Natural killer cell (primary cell): Measurements from ENCODE around the gene ABCA4. TPM values are rescaled to one million over a fixed set of nuclear protein-coding genes. Genes with fewer than 3 reads are reported as not detected.

Experiments
- ATAC-seq, 3 donors: fragments of 150-1000 bp in 2 of 3; fragments of 200-7000 bp in 1 of 3; cut with Tn5 transposase; 1 replicate in 1 of 3; 2 replicates in 2 of 3; pipeline ENCODE4 v1.10.0; 2021; ENCODE audit warnings: mild to moderate bottlenecking in 2 of 3, moderate library complexity in 2 of 3
- DNase-seq, 2 donors: peaks; one replicate each; pipeline versions ENCODE4 v3.0.0 to v3.0.0-alpha.2; 2013 to 2021; ENCODE audit warnings: mixed read lengths in 1 of 2
- H3K27ac ChIP-seq: one replicate; pipeline ENCODE4 v1.5.1; 2013; ENCODE audit warnings: mild to moderate bottlenecking, low read length
- H3K27me3 ChIP-seq: one replicate; pipeline ENCODE4 v1.6.1; 2013; ENCODE audit warnings: low read length; ENCODE audit not compliant: control insufficient read depth, insufficient read depth
- H3K36me3 ChIP-seq: one replicate; pipeline ENCODE4 v1.6.1; 2013; ENCODE audit warnings: low read length; ENCODE audit not compliant: control insufficient read depth, insufficient read depth
- H3K4me1 ChIP-seq: one replicate; pipeline ENCODE4 v1.6.1; 2013; ENCODE audit warnings: low read length; ENCODE audit not compliant: control insufficient read depth, insufficient read depth
- H3K4me3 ChIP-seq: one replicate; pipeline ENCODE4 v1.5.1; 2013; ENCODE audit warnings: low read length
- H3K9me3 ChIP-seq: one replicate; pipeline ENCODE4 v1.6.1; 2013; ENCODE audit warnings: low read length; ENCODE audit not compliant: control insufficient read depth, insufficient read depth
- H3K27ac Mint-ChIP-seq, 2 donors: one replicate each; pipeline ENCODE4 v1.8.0; 2022; ENCODE audit warnings: mild to moderate bottlenecking in 2 of 2, mixed read lengths in 2 of 2, moderate library complexity in 1 of 2
- H3K27me3 Mint-ChIP-seq, 2 donors: one replicate each; pipeline ENCODE4 v1.8.0; 2022; ENCODE audit warnings: low read depth in 2 of 2, mixed read lengths in 2 of 2
- H3K36me3 Mint-ChIP-seq: one replicate; pipeline ENCODE4 v1.8.0; 2022; ENCODE audit warnings: mixed read lengths
- H3K4me1 Mint-ChIP-seq, 2 donors: one replicate each; pipeline ENCODE4 v1.8.0; 2022; ENCODE audit warnings: mixed read lengths in 2 of 2
- H3K4me3 Mint-ChIP-seq: one replicate; pipeline ENCODE4 v1.8.0; 2022; ENCODE audit warnings: mild to moderate bottlenecking, moderate library complexity, mixed read lengths
- H3K9me3 Mint-ChIP-seq, 2 donors: one replicate each; pipeline ENCODE4 v1.8.0; 2022; ENCODE audit warnings: mixed read lengths in 2 of 2
- WGBS: methylation state at CpG from one replicate; pipeline ENCODE4 v1.1.7; 2013; ENCODE audit warnings: missing lambda C conversion rate; ENCODE audit not compliant: insufficient coverage; 5-methylcytosine and 5-hydroxymethylcytosine counted together
- intact Hi-C: fragments of 100-400 bp; cut with micrococcal nuclease; formaldehyde crosslinking; loops from one replicate; pipeline ENCODE4 v1.14.2; 2022
- total RNA-seq, 4 donors: library from RNA; stranded (reverse); fragments of 120-200 nt in 1 of 4; gene quantifications; one replicate each; pipeline versions ENCODE4 v1.2.3 to v1.2.4, GENCODE V29; 2013 to 2022
- TF ChIP-seq, protein P1 (sequence below): fragments of 200-600 bp; IDR thresholded peaks from one replicate; pipeline ENCODE4 v1.8.0; 2022; ENCODE audit warnings: antibody characterized with exemption

Gene ABCA4
- total RNA-seq, 3 donors from 2014 or later (not counting 1 experiment from before 2014, with no cell fraction given) = 0.48 TPM; not detected in 2

GRCh38 chr1:94100785-94101612, 19.9 kb downstream of the ABCA4 start:
- no peak overlapping the region for H3K27ac Mint-ChIP-seq
- peaks cover under 1 to 2% of the 10 kb centered on the region in 2 donors for H3K4me1 Mint-ChIP-seq
- H3K36me3 Mint-ChIP-seq = no peaks in the 10 kb centered on the region
- Histone ChIP-seq H3K4me1 (peaks cover 4% of the 10 kb centered on the region), H3K27me3 (no peaks in the 10 kb centered on the region), H3K27ac (no peak overlapping the region), H3K36me3 (no peaks in the 10 kb centered on the region), H3K4me3 (no peak overlapping the region), H3K9me3 (no peaks in the 10 kb centered on the region)
- H3K9me3 Mint-ChIP-seq = no peaks in the 10 kb centered on the region
- DNase-seq (no peak), ATAC-seq (no peak)
- TF ChIP-seq, protein P1, sequence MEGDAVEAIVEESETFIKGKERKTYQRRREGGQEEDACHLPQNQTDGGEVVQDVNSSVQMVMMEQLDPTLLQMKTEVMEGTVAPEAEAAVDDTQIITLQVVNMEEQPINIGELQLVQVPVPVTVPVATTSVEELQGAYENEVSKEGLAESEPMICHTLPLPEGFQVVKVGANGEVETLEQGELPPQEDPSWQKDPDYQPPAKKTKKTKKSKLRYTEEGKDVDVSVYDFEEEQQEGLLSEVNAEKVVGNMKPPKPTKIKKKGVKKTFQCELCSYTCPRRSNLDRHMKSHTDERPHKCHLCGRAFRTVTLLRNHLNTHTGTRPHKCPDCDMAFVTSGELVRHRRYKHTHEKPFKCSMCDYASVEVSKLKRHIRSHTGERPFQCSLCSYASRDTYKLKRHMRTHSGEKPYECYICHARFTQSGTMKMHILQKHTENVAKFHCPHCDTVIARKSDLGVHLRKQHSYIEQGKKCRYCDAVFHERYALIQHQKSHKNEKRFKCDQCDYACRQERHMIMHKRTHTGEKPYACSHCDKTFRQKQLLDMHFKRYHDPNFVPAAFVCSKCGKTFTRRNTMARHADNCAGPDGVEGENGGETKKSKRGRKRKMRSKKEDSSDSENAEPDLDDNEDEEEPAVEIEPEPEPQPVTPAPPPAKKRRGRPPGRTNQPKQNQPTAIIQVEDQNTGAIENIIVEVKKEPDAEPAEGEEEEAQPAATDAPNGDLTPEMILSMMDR = no peak
- intact Hi-C loops = no loop called here
- 94% methylated on average over 19 of the region's 19 CpGs for WGBS
- no peak overlapping the region for H3K4me3 Mint-ChIP-seq
- peaks cover 24 to 27% of the 10 kb centered on the region in 2 donors for H3K27me3 Mint-ChIP-seq

DNA sequence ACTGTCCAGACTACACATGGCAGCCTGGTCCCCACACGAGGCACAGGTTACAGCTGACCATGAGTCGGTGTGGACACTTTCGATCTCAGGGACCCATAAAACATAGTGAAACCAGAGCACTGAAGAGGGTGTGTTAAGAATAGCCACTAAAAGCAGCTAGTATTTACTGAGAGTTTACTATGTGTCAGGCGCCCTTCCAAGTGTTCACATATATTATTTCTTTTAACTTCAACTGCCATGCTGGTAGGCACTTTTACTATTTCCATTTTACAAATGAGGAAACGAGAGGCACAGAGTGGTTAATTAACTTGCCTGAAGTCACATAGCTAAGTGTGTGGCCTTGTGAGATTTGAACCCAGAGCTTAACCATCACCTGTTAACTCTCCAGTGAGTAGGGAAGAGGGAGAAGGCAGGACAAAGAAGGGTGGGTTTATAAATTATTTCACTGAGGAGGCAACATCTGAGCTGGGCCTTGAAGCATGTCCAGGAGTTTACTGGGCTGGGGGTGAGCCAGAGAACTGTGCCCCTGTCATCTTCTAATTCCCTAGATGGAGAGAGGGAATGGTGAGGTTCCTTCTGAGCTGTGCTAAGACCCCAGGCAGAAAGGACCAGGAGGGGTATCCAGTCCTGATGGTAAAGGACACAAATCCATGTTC, 20.7 kb downstream of the ABCA4 start:
- no peaks in the 10 kb centered on the region for H3K9me3 ChIP-seq
- 89% methylated on average over 5 of the region's 5 CpGs for WGBS
- TF ChIP-seq, protein P1 = no peak
- Mint-ChIP-seq H3K4me1 (no peaks in the 10 kb centered on the region), H3K4me3 (no peak overlapping the region), H3K36me3 (no peaks in the 10 kb centered on the region), H3K27me3 (peaks cover 23 to 27% of the 10 kb centered on the region in 2 donors), H3K27ac (no peak overlapping the region), H3K9me3 (no peaks in the 10 kb centered on the region)
- H3K27ac ChIP-seq = no peak overlapping the region
- ATAC-seq (no peak), DNase-seq (no peak)
- H3K4me1 ChIP-seq = no peaks in the 10 kb centered on the region
- H3K27me3 ChIP-seq = no peaks in the 10 kb centered on the region
- H3K36me3 ChIP-seq = no peaks in the 10 kb centered on the region
- intact Hi-C loops = no loop called here
- no peak overlapping the region for H3K4me3 ChIP-seq

GRCh38 chr1:94099303-94099702, 21.6 kb downstream of the ABCA4 start:
- no peaks in the 10 kb centered on the region for H3K4me1 ChIP-seq
- no peaks in the 10 kb centered on the region for H3K9me3 Mint-ChIP-seq
- H3K4me3 Mint-ChIP-seq = no peak overlapping the region
- no peaks in the 10 kb centered on the region for H3K9me3 ChIP-seq
- H3K36me3 Mint-ChIP-seq = no peaks in the 10 kb centered on the region
- H3K36me3 ChIP-seq = no peaks in the 10 kb centered on the region
- no peak overlapping the region for H3K27ac ChIP-seq
- no peak overlapping the region for H3K4me3 ChIP-seq
- H3K27ac Mint-ChIP-seq = no peak overlapping the region
- ATAC-seq = no peak
- intact Hi-C loops = no loop called here
- DNase-seq = no peak
- 93% methylated on average over 2 of the region's 3 CpGs for WGBS
- peaks cover 16 to 18% of the 10 kb centered on the region in 2 donors for H3K27me3 Mint-ChIP-seq
- TF ChIP-seq, protein P1 = no peak
- H3K4me1 Mint-ChIP-seq = no peaks in the 10 kb centered on the region
- no peaks in the 10 kb centered on the region for H3K27me3 ChIP-seq
